GM12878 (cell line): ENCODE measurements around the gene LEMD2. TPM values are rescaled to one million over a fixed set of nuclear protein-coding genes. Genes with fewer than 3 reads are reported as not detected.

Experiments
- ATAC-seq: fragments of 200-7000 bp; cut with Tn5 transposase; 3 replicates; pipeline ENCODE4 v1.9.1; 2020; ENCODE audit warnings: mild to moderate bottlenecking, moderate library complexity
- BruUV-seq: library from RNA; stranded (reverse); fragments of 400-500 nt; replicated peaks from 2 replicates; lab custom pipeline; 2021; lab: Mats Ljungman, UMichigan
- CTCF ChIA-PET: fragments of 300-600 bp; sonication (Branson Sonifier 250); formaldehyde crosslinking; extraction: SDS; loops from one replicate; lab custom pipeline; 2021; ENCODE audit warnings: inconsistent platforms; lab: Yijun Ruan, JAX
- POLR2A ChIA-PET: fragments of 350-600 bp; formaldehyde crosslinking; extraction: SDS; loops from one replicate; lab custom pipeline; 2021; ENCODE audit warnings: inconsistent platforms; lab: Charles Lee
- RAD21 ChIA-PET: fragments of 300-600 bp; sonication (Branson Sonifier 250); formaldehyde crosslinking; loops from one replicate; lab custom pipeline; 2023; ENCODE audit warnings: antibody characterized with exemption; ENCODE audit not compliant: unreplicated experiment; lab: Charles Lee
- SMC1A ChIA-PET: fragments of 300-600 bp; sonication (Branson Sonifier 250); formaldehyde crosslinking; loops from one replicate; lab custom pipeline; 2023; ENCODE audit not compliant: unreplicated experiment, uncharacterized antibody; lab: Charles Lee
- DNase-seq: peaks from one replicate; pipeline ENCODE4 v3.0.0-alpha.2; 2011; ENCODE audit warnings: low read depth, low spot score
- FAIRE-seq: peaks from 3 replicates; lab custom pipeline; 2011; peaks lifted over from hg19 to GRCh38; lab: Jason Lieb, UNC
- H2AFZ ChIP-seq: 2 replicates; pipeline ENCODE4 v1.6.0; 2011; ENCODE audit warnings: low read depth, low read length, control low read depth; ENCODE audit not compliant: control insufficient read depth
- H3K27ac ChIP-seq: 2 replicates; pipeline ENCODE4 v1.5.1; 2011; ENCODE audit warnings: control low read depth; ENCODE audit not compliant: control insufficient read depth, insufficient read depth
- H3K27me3 ChIP-seq, 2 experiments: replicated peaks in 1 of 2; 2 replicates each; pipeline versions ENCODE4 v1.6.0 to v1.6.1; 2011; ENCODE audit warnings: low read length in 1 of 2; ENCODE audit not compliant: control insufficient read depth in 2 of 2, insufficient read depth in 2 of 2
- H3K36me3 ChIP-seq, 2 experiments: 2 replicates each; pipeline ENCODE4 v1.5.1; 2011; ENCODE audit warnings: low read length in 1 of 2; ENCODE audit not compliant: control insufficient read depth in 2 of 2, insufficient read depth in 2 of 2
- H3K4me1 ChIP-seq: 2 replicates; pipeline ENCODE4 v1.6.1; 2011; ENCODE audit warnings: mild to moderate bottlenecking, low read length, moderate library complexity, mixed read lengths; ENCODE audit not compliant: control insufficient read depth, insufficient read depth
- H3K4me2 ChIP-seq: 2 replicates; pipeline ENCODE4 v1.6.0; 2011; ENCODE audit warnings: control low read depth; ENCODE audit not compliant: control insufficient read depth, insufficient read depth
- H3K4me3 ChIP-seq: fragments of 200-600 bp; sonication (generic); 2 replicates; pipeline ENCODE4 v1.5.1; 2016
- H3K79me2 ChIP-seq: 2 replicates; pipeline ENCODE4 v1.6.0; 2011; ENCODE audit warnings: low read length; ENCODE audit not compliant: control insufficient read depth, insufficient read depth
- H3K9ac ChIP-seq: 2 replicates; pipeline ENCODE4 v1.8.0; 2011; ENCODE audit warnings: low read length, control low read depth, mixed read lengths; ENCODE audit not compliant: control insufficient read depth, insufficient read depth
- H3K9me3 ChIP-seq: replicated peaks from 3 replicates; pipeline ENCODE4 v1.5.1; 2011; ENCODE audit warnings: mild to moderate bottlenecking, low read length; ENCODE audit not compliant: control insufficient read depth, insufficient read depth
- H4K20me1 ChIP-seq: 2 replicates; pipeline ENCODE4 v1.6.0; 2011; ENCODE audit not compliant: control insufficient read depth, insufficient read depth
- ETV6 ChIP-seq, 2 experiments: fragments of 450-650 bp in 1 of 2; IDR thresholded peaks in 1 of 2; conservative IDR thresholded peaks in 1 of 2; 2 replicates each; pipeline ENCODE4 v1.6.1; 2014; ENCODE audit warnings: antibody characterized with exemption in 1 of 2, borderline replicate concordance in 1 of 2, low read depth in 1 of 2, mild to moderate bottlenecking in 1 of 2, moderate library complexity in 1 of 2
- GATAD2B ChIP-seq: fragments of 450-650 bp; conservative IDR thresholded peaks from 2 replicates; pipeline ENCODE4 v1.6.1; 2017; ENCODE audit warnings: low read depth, mild to moderate bottlenecking, moderate library complexity
- KLF5 ChIP-seq: fragments of 450-650 bp; IDR thresholded peaks from 2 replicates; pipeline ENCODE4 v1.6.1; 2014; ENCODE audit warnings: mild to moderate bottlenecking; ENCODE audit not compliant: partially characterized antibody
- NR2F1 ChIP-seq: fragments of 450-650 bp; conservative IDR thresholded peaks from 2 replicates; pipeline ENCODE4 v1.6.1; 2017; ENCODE audit warnings: mild to moderate bottlenecking
- POLR2AphosphoS2 ChIP-seq: IDR thresholded peaks from 2 replicates; pipeline ENCODE4 v1.6.1; 2011; ENCODE audit warnings: low read depth, mild to moderate bottlenecking, low read length, improper control_type of control experiment, moderate library complexity
- WGBS: methylation state at CpG from one replicate; pipeline ENCODE4 v1.1.6; 2016; ENCODE audit warnings: low lambda C conversion rate; ENCODE audit not compliant: insufficient replicate concordance, insufficient coverage; ENCODE audit errors: missing lambda C conversion rate; 5-methylcytosine and 5-hydroxymethylcytosine counted together
- in situ Hi-C: fragments of 300-500 bp; cut with MboI; formaldehyde crosslinking; loops from 9 replicates; pipeline ENCODE4 v1.14.3; 2018; ENCODE audit warnings: mixed read lengths
- intact Hi-C: fragments of 100-400 bp; cut with micrococcal nuclease; formaldehyde crosslinking; loops from one replicate; pipeline ENCODE4 v1.14.2; 2022; ENCODE audit not compliant: unreplicated experiment
- polyA plus RNA-seq, 11 experiments: library from polyadenylated mRNA; depleted of rRNA in 4 of 11; unstranded in 6 of 11; stranded (reverse) in 5 of 11; fragments of >200 nt; fragmentation: Nextera tagmentation in 4 of 11; fragmentation: Illumina TruSeq in 1 of 11; extraction: Ambion mirVana in 4 of 11; extraction: Trizol in 1 of 11; gene quantifications; 1 replicate in 1 of 11; 2 replicates in 10 of 11; pipeline versions ENCODE4 v1.2.1 to v1.2.3, GENCODE V29; 2011 to 2016; ENCODE audit warnings: inconsistent platforms in 2 of 11, missing spikeins in 2 of 11, low read depth in 1 of 11
- total RNA-seq, 4 experiments: library from RNA; depleted of rRNA in 3 of 4; stranded (reverse); fragments of >200 nt in 3 of 4; fragmentation: Illumina TruSeq in 1 of 4; extraction: Trizol in 1 of 4; gene quantifications; 2 replicates each; pipeline versions ENCODE4 v1.2.1 to v1.2.3, GENCODE V29; 2013 to 2021
- TF ChIP-seq, protein P1 (sequence below): fragments of 450-650 bp; IDR thresholded peaks from 2 replicates; pipeline ENCODE4 v1.6.1; 2018; ENCODE audit warnings: borderline replicate concordance, mild to moderate bottlenecking; ENCODE audit not compliant: partially characterized antibody
- TF ChIP-seq, protein P2 (sequence below): IDR thresholded peaks from 2 replicates; pipeline ENCODE4 v1.6.1; 2012; ENCODE audit warnings: low read depth, low read length, improper control_type of control experiment

Gene LEMD2
- total and polyA plus RNA-seq, 10 of the 15 experiments (the other 5 are each of a cell fraction or from before 2014, with no cell fraction given), result 0.45 to 47.1 (median 22.8) TPM

DNA sequence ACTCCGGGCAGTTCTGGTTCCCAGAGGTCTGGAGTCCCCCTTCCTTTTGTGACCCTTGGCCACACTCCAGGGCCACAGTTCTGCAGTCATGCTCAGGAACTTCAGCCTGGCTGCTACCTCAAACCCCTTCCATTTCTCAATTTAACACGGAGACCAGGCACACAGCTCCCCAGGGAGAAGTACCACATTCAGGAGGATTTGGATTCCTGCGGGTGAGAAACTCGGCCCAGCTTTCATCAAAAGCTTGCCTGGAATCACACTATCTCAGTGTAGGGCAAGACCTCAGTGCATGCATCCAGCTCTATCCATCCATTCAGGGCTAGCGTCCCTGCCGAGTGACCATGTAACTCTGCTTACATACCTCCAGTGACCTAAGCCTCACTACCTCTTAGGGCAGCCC, 25.4 kb downstream of the LEMD2 start:
- FAIRE-seq (no peak), ATAC-seq (no peak), DNase-seq (no peak)
- H3K36me3 ChIP-seq, result no peaks in the 10 kb centered on the region
- H2AFZ ChIP-seq, result no peak overlapping the region
- CTCF ChIA-PET, result interaction anchor here (1.2 to 4.0 kb wide), 3 partner anchors 19 to 178 kb away, joined by 3 to 15 read pairs (median 3); partner anchors contain the start of gene UQCC2
- H3K4me1 ChIP-seq, result no peaks in the 10 kb centered on the region
- RAD21 ChIA-PET, result no interaction called here
- TF ChIP-seq, protein P1, sequence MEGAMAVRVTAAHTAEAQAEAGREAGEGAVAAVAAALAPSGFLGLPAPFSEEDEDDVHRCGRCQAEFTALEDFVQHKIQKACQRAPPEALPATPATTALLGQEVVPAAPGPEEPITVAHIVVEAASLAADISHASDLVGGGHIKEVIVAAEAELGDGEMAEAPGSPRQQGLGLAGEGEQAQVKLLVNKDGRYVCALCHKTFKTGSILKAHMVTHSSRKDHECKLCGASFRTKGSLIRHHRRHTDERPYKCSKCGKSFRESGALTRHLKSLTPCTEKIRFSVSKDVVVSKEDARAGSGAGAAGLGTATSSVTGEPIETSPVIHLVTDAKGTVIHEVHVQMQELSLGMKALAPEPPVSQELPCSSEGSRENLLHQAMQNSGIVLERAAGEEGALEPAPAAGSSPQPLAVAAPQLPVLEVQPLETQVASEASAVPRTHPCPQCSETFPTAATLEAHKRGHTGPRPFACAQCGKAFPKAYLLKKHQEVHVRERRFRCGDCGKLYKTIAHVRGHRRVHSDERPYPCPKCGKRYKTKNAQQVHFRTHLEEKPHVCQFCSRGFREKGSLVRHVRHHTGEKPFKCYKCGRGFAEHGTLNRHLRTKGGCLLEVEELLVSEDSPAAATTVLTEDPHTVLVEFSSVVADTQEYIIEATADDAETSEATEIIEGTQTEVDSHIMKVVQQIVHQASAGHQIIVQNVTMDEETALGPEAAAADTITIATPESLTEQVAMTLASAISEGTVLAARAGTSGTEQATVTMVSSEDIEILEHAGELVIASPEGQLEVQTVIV, result no peak
- TF ChIP-seq POLR2AphosphoS2, result no peak
- TF ChIP-seq, protein P2, sequence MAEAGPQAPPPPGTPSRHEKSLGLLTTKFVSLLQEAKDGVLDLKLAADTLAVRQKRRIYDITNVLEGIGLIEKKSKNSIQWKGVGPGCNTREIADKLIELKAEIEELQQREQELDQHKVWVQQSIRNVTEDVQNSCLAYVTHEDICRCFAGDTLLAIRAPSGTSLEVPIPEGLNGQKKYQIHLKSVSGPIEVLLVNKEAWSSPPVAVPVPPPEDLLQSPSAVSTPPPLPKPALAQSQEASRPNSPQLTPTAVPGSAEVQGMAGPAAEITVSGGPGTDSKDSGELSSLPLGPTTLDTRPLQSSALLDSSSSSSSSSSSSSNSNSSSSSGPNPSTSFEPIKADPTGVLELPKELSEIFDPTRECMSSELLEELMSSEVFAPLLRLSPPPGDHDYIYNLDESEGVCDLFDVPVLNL, result no peak
- TF ChIP-seq KLF5, result no peak
- TF ChIP-seq ETV6 (conservative IDR thresholded peaks at IDR 0.05 in 1 of 2, IDR thresholded peaks at IDR 0.05 in 1 of 2; ENCODE audit: borderline replicate concordance in 1 of 2, low read depth in 1 of 2), result no peak
- no peak for TF ChIP-seq NR2F1
- TF ChIP-seq GATAD2B, result no peak
- TF ChIP-seq, all 136 proteins: peak for 0
- WGBS, result 26% methylated on average over 6 of the region's 6 CpGs
- intact Hi-C loops, result no loop called here
- no peak overlapping the region for H3K27ac ChIP-seq
- no peak overlapping the region for H3K9ac ChIP-seq
- H3K9me3 ChIP-seq, result no peaks in the 10 kb centered on the region
- in situ Hi-C loops, result no loop called here
- POLR2A ChIA-PET, result no interaction called here
- no TSS peak for BruUV-seq
- no peaks in the 10 kb centered on the region; a peak in 1 of 4 replicates for H3K27me3 ChIP-seq
- no peaks in the 10 kb centered on the region for H3K79me2 ChIP-seq
- SMC1A ChIA-PET, result no interaction called here
- H4K20me1 ChIP-seq, result no peaks in the 10 kb centered on the region
- H3K4me2 ChIP-seq, result no peak overlapping the region
- H3K4me3 ChIP-seq, result no peak overlapping the region
